HUES6 (cell line): Measurements from ENCODE around the gene CHRND.
A peak's percentile ranks its signal among the peaks of the same experiment; 100 is the strongest.

Source experiments
- H3K27ac ChIP-seq: 2 replicates; pipeline ENCODE4 v1.7.0; 2013; ENCODE audit warnings: low read depth, mild to moderate bottlenecking, low read length, inconsistent platforms
- H3K27me3 ChIP-seq: 2 replicates; pipeline ENCODE4 v1.6.1; 2013; ENCODE audit warnings: low read length; ENCODE audit not compliant: control insufficient read depth, insufficient read depth
- H3K36me3 ChIP-seq: 2 replicates; pipeline ENCODE4 v1.6.1; 2013; ENCODE audit warnings: low read length; ENCODE audit not compliant: control insufficient read depth, insufficient read depth
- H3K4me1 ChIP-seq: 2 replicates; pipeline ENCODE4 v1.6.1; 2013; ENCODE audit warnings: low read length; ENCODE audit not compliant: control insufficient read depth, insufficient read depth
- H3K4me3 ChIP-seq: 2 replicates; pipeline ENCODE4 v1.5.1; 2013; ENCODE audit warnings: low read depth, low read length
- H3K9ac ChIP-seq: one replicate; pipeline ENCODE4 v1.6.1; 2013; ENCODE audit warnings: mild to moderate bottlenecking, low read length
- H3K9me3 ChIP-seq: 2 replicates; pipeline ENCODE4 v1.6.1; 2013; ENCODE audit warnings: low read depth, low read length; ENCODE audit not compliant: control insufficient read depth, insufficient read depth

The CHRND gene

GRCh38 chr2:232541195-232541960 is 15.4 kb downstream of the CHRND start:
- no peak overlapping the region for H3K9ac ChIP-seq
- no peaks in the 10 kb centered on the region for H3K27me3 ChIP-seq
- no peaks in the 10 kb centered on the region; the same call in 1 of the 2 replicates for H3K36me3 ChIP-seq
- H3K4me1 ChIP-seq = peaks cover 23% of the 10 kb centered on the region
- H3K4me3 ChIP-seq = no peak overlapping the region
- H3K27ac ChIP-seq = no peak overlapping the region
- H3K9me3 ChIP-seq = peaks cover 3% of the 10 kb centered on the region

- peaks cover 23% of the 10 kb centered on the region for H3K4me1 ChIP-seq
- peaks cover 6% of the 10 kb centered on the region; the same call in 1 of the 2 replicates for H3K36me3 ChIP-seq
- no peaks in the 10 kb centered on the region for H3K27me3 ChIP-seq
- H3K9ac ChIP-seq = no peak overlapping the region
- H3K9me3 ChIP-seq = no peaks in the 10 kb centered on the region
- H3K27ac ChIP-seq = no peak overlapping the region
- no peak overlapping the region for H3K4me3 ChIP-seq
These were observed 16.2 kb downstream of the CHRND start for GRCh38 chr2:232541961-232542714.

DNA sequence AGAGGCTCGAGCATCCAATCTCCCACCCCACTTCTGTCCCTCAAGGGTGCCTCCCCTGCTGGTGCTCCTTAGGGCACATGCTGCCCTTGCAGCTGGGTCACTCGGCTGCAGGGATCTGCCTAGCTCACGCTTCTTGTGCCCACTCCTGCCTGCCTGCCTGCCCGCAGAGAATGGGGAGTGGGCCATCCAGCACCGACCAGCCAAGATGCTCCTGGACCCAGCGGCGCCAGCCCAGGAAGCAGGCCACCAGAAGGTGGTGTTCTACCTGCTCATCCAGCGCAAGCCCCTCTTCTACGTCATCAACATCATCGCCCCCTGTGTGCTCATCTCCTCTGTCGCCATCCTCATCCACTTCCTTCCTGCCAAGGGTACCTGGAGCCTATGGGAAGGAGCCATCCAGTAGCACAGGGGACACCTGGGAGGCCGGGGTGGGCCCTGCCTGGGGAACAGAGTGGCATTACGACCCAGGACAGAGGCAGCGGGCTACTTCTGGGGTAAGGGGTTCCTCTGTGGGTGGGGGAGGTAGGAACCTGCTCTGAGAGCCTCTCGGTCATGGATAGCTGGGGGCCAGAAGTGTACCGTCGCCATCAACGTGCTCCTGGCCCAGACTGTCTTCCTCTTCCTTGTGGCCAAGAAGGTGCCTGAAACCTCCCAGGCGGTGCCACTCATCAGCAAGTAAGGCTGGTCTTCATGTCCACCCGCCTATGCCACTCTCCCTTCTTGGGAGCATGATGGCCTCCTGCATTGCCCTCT is 16.9 kb downstream of the CHRND start:
- H3K9me3 ChIP-seq = no peaks in the 10 kb centered on the region
- H3K36me3 ChIP-seq = peaks cover 13% of the 10 kb centered on the region
- no peak overlapping the region for H3K9ac ChIP-seq
- H3K27ac ChIP-seq = no peak overlapping the region
- no peaks in the 10 kb centered on the region for H3K27me3 ChIP-seq
- H3K4me1 ChIP-seq = peaks cover 23% of the 10 kb centered on the region
- no peak overlapping the region for H3K4me3 ChIP-seq

DNA sequence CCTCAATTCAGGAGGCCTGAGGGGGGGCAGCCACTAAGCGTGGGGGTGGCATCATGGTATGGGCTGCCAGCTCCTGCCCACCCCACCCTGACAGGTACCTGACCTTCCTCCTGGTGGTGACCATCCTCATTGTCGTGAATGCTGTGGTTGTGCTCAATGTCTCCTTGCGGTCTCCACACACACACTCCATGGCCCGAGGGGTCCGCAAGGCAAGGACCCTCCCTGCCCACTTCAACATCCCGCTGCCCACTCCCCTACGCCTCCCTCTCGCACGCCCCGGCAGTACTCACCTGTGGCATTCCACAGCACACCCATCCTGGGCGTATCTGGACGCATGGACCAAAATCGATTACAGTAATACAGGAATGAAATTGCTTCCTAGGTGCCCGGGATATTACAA is 17.5 kb downstream of the CHRND start:
- no peak overlapping the region for H3K27ac ChIP-seq
- peaks cover 2% of the 10 kb centered on the region; the same call in 1 of the 2 replicates for H3K9me3 ChIP-seq
- H3K4me1 ChIP-seq = peaks cover 20% of the 10 kb centered on the region
- no peak overlapping the region for H3K9ac ChIP-seq
- no peaks in the 10 kb centered on the region for H3K27me3 ChIP-seq
- H3K36me3 ChIP-seq = peaks cover 13% of the 10 kb centered on the region
- H3K4me3 ChIP-seq = no peak overlapping the region

DNA sequence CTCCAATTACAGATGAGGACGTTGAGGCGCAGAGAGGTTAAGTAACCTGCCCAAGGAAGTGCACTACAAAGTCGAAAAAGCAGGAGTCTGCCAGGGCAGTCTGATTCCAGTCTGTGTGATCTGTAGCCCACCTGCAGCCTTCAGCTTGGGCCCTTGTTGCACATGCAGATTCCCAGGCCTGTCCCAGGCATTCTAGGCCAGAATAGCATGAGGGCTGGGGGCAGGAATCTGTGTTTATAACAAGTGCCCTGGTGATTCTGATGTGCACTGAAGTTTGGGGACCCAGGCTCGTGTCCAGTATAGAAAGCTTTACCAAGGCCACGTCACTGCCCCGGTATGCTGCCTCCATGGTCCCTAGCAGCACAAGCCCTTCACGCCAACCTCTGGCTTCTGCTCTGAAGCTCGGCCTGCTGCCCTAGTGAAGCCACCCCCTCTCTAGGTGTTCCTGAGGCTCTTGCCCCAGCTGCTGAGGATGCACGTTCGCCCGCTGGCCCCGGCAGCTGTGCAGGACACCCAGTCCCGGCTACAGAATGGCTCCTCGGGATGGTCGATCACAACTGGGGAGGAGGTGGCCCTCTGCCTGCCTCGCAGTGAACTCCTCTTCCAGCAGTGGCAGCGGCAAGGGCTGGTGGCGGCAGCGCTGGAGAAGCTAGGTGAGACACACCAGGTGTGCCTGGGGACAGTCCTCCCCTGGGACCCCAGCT is 18.1 kb downstream of the CHRND start:
- H3K27ac ChIP-seq = no peak overlapping the region

DNA sequence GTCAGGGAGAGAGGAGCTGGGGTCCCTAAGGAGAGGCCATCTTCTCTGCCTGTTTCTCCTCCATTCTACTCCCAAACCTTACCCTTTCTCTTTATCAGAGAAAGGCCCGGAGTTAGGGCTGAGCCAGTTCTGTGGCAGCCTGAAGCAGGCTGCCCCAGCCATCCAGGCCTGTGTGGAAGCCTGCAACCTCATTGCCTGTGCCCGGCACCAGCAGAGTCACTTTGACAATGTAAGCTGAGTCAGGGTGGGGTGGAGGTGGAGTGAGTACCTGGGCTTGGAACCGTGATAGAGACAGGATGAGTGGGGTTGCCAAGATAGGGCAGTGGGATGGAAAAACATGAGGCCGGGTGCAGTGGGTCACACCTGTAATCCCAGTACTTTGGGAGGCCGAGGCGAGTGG is 18.7 kb downstream of the CHRND start:
- Histone ChIP-seq H3K27ac (no peak overlapping the region), H3K9me3 (peaks cover 8% of the 10 kb centered on the region; the same call in 1 of the 2 replicates), H3K4me1 (peaks cover 8% of the 10 kb centered on the region), H3K36me3 (peaks cover 13% of the 10 kb centered on the region), H3K27me3 (no peaks in the 10 kb centered on the region), H3K9ac (no peak overlapping the region), H3K4me3 (no peak overlapping the region)

More for the DNA sequence above, 18.1 kb downstream of the CHRND start:
- H3K36me3 ChIP-seq = peaks cover 13% of the 10 kb centered on the region
- H3K9ac ChIP-seq = no peak overlapping the region
- H3K27me3 ChIP-seq = no peaks in the 10 kb centered on the region
- H3K4me3 ChIP-seq = no peak overlapping the region
- H3K9me3 ChIP-seq = peaks cover 4% of the 10 kb centered on the region; the same call in 1 of the 2 replicates
- H3K4me1 ChIP-seq = peaks cover 14% of the 10 kb centered on the region

DNA sequence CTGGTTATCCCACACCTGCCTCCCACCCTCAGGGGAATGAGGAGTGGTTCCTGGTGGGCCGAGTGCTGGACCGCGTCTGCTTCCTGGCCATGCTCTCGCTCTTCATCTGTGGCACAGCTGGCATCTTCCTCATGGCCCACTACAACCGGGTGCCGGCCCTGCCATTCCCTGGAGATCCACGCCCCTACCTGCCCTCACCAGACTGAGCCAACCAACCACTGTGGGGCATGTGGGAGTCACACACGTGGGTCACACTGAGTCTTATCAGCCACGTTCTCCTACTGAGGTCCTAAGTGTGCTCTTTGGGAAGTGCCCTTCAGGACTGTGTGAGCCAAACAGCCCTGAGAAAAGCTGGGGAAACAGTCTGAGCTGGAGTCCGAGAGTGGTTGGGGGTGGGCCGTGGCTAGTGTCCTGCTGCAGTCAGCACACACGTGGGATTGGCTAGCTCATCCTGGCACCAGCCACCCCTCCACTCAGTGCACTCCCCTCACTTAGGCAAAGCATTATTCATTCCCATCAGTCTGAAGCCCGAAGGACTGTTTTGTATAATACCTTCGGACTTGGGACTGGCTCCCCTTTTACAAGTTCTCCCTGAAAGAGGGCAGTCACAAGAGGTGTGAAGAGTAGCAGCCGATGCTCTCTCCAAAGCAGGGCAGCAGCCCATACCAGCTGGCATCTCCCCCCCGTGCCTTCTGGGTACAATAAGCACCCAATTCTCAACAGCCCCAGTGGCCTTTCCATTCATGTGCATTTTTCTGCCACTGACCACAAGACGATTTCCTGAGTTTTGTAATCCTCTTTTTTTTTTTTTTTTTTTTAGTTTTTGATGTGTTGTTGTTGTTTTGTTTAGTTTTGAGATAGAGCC is 19.8 kb downstream of the CHRND start:
- Histone ChIP-seq H3K9ac (no peak overlapping the region), H3K36me3 (peaks cover 13% of the 10 kb centered on the region), H3K27ac (no peak overlapping the region), H3K4me3 (no peak overlapping the region), H3K9me3 (peaks cover 8% of the 10 kb centered on the region; the same call in 1 of the 2 replicates), H3K27me3 (no peaks in the 10 kb centered on the region), H3K4me1 (no peaks in the 10 kb centered on the region)

- H3K9me3 ChIP-seq = peaks cover 8% of the 10 kb centered on the region; the same call in 1 of the 2 replicates
- H3K4me1 ChIP-seq = peaks cover 4% of the 10 kb centered on the region
- no peaks in the 10 kb centered on the region for H3K27me3 ChIP-seq
- H3K27ac ChIP-seq = no peak overlapping the region
- no peak overlapping the region for H3K4me3 ChIP-seq
- H3K9ac ChIP-seq = no peak overlapping the region
- peaks cover 21% of the 10 kb centered on the region for H3K36me3 ChIP-seq
These were observed 22.0 kb downstream of the CHRND start for GRCh38 chr2:232547991-232548390.

DNA sequence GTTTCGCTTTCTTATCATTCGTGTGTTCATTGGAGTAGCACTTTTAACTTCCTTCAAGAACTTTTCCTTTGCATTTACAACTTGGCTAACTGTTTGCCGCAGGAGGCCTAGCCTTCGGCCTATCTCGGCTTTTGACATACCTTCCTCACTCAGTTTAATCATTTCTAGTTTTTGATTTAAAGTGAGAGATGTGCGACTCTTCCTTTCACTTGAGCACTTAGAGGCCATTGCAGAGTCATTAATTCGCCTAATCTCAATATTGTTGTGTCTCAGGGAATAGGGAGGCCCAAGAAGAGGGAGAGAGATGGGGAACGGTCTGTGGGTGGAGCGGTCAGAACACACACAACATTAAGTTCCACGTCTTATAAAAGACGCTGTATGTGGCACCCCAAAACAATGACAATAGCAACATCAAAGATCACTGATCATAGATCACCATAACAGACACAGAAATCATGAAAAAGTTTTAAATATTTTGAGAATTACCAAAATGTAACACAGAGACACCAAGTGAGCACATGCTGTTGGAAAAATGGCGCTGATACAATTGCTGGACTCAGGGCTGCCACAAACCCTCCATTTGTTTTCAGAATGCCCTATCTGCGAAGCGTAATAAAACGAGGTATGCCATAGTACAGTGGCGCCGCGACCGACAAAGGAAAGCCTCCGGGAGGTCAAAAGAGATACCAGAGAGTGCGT is 23.8 kb downstream of the CHRND start:
- no peaks in the 10 kb centered on the region for H3K27me3 ChIP-seq
- H3K9ac ChIP-seq = peak overlapping the region; percentile 93
- peaks cover 8% of the 10 kb centered on the region; the same call in 1 of the 2 replicates for H3K9me3 ChIP-seq
- peaks cover 4% of the 10 kb centered on the region for H3K4me1 ChIP-seq
- H3K27ac ChIP-seq = peak overlapping the region; percentile 93
- H3K36me3 ChIP-seq = peaks cover 27% of the 10 kb centered on the region
- H3K4me3 ChIP-seq = peak overlapping the region; percentile 81
